A673 (cell line): Measurements from ENCODE around the gene RSPH6A. TPM values are rescaled to one million over a fixed set of nuclear protein-coding genes. Genes with fewer than 3 reads are reported as not detected.

ENCODE experiments used
- BruUV-seq: library from RNA; stranded (reverse); fragments of 400-500 nt; replicated peaks from 2 replicates; lab custom pipeline; 2021; lab: Mats Ljungman, UMichigan
- CTCF ChIA-PET: fragments of 300-600 bp; sonication (Branson Sonifier 250); formaldehyde crosslinking; loops from one replicate; lab custom pipeline; 2022; ENCODE audit warnings: antibody characterized with exemption; lab: Charles Lee
- POLR2A ChIA-PET: fragments of 300-600 bp; sonication (Branson Sonifier 250); formaldehyde crosslinking; loops from one replicate; lab custom pipeline; 2022; ENCODE audit warnings: antibody characterized with exemption; ENCODE audit not compliant: low non-redundant PET; lab: Charles Lee
- DNase-seq: peaks from one replicate; pipeline ENCODE4 v3.0.0-alpha.2; 2015; ENCODE audit warnings: low spot score
- H3K27ac ChIP-seq: fragments of 200-600 bp; sonication (generic); 2 replicates; pipeline ENCODE4 v1.5.1; 2016; ENCODE audit warnings: mixed run types, low read depth, mild to moderate bottlenecking, mixed read lengths, antibody characterized with exemption, low read length; ENCODE audit not compliant: poor library complexity, severe bottlenecking
- H3K27me3 ChIP-seq: fragments of 200-600 bp; sonication (generic); replicated peaks from 2 replicates; pipeline ENCODE4 v1.6.1; 2017; ENCODE audit warnings: mixed run types, low read depth, mild to moderate bottlenecking, mixed read lengths, antibody characterized with exemption, low read length; ENCODE audit not compliant: insufficient read depth, poor library complexity
- H3K36me3 ChIP-seq: fragments of 200-600 bp; sonication (generic); 2 replicates; pipeline ENCODE4 v1.6.1; 2016; ENCODE audit warnings: mixed run types, mild to moderate bottlenecking, mixed read lengths, antibody characterized with exemption, low read length; ENCODE audit not compliant: insufficient read depth, poor library complexity, severe bottlenecking
- H3K4me1 ChIP-seq: fragments of 200-600 bp; sonication (generic); 2 replicates; pipeline ENCODE4 v1.6.1; 2017; ENCODE audit warnings: mixed run types, mild to moderate bottlenecking, mixed read lengths, antibody characterized with exemption, low read length; ENCODE audit not compliant: insufficient read depth, poor library complexity, severe bottlenecking
- H3K4me3 ChIP-seq: fragments of 200-600 bp; sonication (generic); 2 replicates; pipeline ENCODE4 v1.5.1; 2016; ENCODE audit warnings: low read depth, mixed run types, mild to moderate bottlenecking, mixed read lengths, low read length; ENCODE audit not compliant: poor library complexity, severe bottlenecking
- H3K9me3 ChIP-seq: fragments of 200-600 bp; sonication (generic); 2 replicates; pipeline ENCODE4 v1.6.1; 2016; ENCODE audit warnings: mixed run types, low read depth, mild to moderate bottlenecking, mixed read lengths, antibody characterized with exemption, low read length; ENCODE audit not compliant: poor library complexity, severe bottlenecking
- EZH2 ChIP-seq: fragments of 200-600 bp; sonication (generic); IDR thresholded peaks from 2 replicates; pipeline ENCODE4 v1.6.1; 2017; ENCODE audit warnings: borderline replicate concordance, low read depth, mild to moderate bottlenecking, mixed read lengths, antibody characterized with exemption, low read length; ENCODE audit not compliant: poor library complexity, severe bottlenecking
- intact Hi-C: fragments of 100-400 bp; cut with micrococcal nuclease; formaldehyde crosslinking; loops from one replicate; pipeline ENCODE4 v1.10.0; 2022; ENCODE audit not compliant: unreplicated experiment
- total RNA-seq: library from RNA; stranded (reverse); gene quantifications from 2 replicates; pipeline ENCODE4 v1.2.3, GENCODE V29; 2021
- TF ChIP-seq, protein P1 (sequence below): fragments of 300-800, 200-600 bp; sonication (generic); conservative IDR thresholded peaks from 2 replicates; pipeline ENCODE4 v1.5.1; 2017; ENCODE audit warnings: low read depth, mild to moderate bottlenecking, antibody characterized with exemption, low read length, moderate library complexity, mixed read lengths

The RSPH6A gene
- total RNA-seq, 1 experiment from 2014 or later, result 0.19 TPM

DNA sequence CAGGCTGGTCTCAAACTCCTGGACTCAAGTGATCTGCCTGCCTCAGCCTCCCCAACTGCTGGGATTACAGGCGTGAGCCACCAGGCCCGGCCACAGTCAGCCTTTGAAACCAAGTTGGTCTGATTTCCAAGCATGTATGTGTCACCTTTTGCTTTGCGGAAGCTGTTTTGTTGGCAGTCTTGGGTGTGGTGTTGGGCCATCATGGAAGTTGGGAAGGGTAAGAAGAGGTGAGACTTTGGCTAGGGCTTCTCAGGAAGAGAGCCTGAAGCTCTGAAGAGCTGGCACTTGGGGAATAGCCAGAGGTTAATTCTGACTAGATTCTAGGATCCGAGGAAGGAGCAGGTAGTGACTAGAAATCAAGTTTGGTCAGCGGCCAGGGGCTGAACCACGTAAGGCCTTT, 2.8 kb downstream of the RSPH6A start:
- POLR2A ChIA-PET, result no interaction called here
- Histone ChIP-seq H3K9me3 (no peaks in the 10 kb centered on the region), H3K4me1 (peaks cover 9% of the 10 kb centered on the region), H3K27me3 (no peaks in the 10 kb centered on the region), H3K27ac (no peak overlapping the region), H3K36me3 (no peaks in the 10 kb centered on the region), H3K4me3 (no peak overlapping the region)
- intact Hi-C loops, result no loop called here
- DNase-seq, result no peak
- no TSS peak for BruUV-seq
- no peak for TF ChIP-seq EZH2
- TF ChIP-seq, protein P1, sequence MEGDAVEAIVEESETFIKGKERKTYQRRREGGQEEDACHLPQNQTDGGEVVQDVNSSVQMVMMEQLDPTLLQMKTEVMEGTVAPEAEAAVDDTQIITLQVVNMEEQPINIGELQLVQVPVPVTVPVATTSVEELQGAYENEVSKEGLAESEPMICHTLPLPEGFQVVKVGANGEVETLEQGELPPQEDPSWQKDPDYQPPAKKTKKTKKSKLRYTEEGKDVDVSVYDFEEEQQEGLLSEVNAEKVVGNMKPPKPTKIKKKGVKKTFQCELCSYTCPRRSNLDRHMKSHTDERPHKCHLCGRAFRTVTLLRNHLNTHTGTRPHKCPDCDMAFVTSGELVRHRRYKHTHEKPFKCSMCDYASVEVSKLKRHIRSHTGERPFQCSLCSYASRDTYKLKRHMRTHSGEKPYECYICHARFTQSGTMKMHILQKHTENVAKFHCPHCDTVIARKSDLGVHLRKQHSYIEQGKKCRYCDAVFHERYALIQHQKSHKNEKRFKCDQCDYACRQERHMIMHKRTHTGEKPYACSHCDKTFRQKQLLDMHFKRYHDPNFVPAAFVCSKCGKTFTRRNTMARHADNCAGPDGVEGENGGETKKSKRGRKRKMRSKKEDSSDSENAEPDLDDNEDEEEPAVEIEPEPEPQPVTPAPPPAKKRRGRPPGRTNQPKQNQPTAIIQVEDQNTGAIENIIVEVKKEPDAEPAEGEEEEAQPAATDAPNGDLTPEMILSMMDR, result no peak
- CTCF ChIA-PET, result interaction anchor here (0.5 kb wide), 1 partner anchor 42 kb away, joined by 5 read pairs; no protein-coding TSS in a partner anchor

DNA sequence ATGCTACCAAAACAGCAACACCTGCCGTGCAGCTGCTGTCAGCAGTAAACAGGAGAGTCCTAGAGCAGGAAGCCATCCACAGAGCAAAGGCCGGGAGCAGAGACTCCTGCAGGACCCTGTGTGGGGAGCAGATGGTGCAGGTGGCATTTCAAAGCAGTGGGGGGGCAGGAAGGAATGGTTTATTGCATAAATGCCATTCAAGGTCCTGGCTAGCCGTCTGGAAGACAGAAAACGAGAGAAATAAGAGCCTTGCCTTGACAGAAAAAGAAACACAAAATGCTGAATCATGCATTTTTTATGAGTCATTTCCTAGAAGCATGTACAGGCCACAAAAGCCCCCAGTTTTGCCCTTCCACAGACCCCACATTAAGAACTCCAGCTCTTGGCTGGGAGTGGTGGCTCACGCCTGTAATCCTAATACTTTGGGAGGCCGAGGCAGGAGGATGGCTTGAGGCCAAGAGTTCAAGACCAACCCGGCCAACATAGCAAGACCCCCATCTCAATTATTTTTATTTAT, 5.4 kb downstream of the RSPH6A start:
- Histone ChIP-seq H3K27me3 (no peaks in the 10 kb centered on the region), H3K4me3 (no peak overlapping the region), H3K36me3 (no peaks in the 10 kb centered on the region), H3K4me1 (peaks cover 9% of the 10 kb centered on the region), H3K27ac (peak overlapping the region; percentile 58), H3K9me3 (no peaks in the 10 kb centered on the region)
- DNase-seq, result peak; percentile 61
- ChIA-PET POLR2A (no interaction called here), CTCF (interaction anchor here (1.1 kb wide), 1 partner anchor 10 kb away, joined by 4 read pairs; no protein-coding TSS in a partner anchor)
- no peak for TF ChIP-seq EZH2
- TF ChIP-seq, protein P1, result no peak
- intact Hi-C loops, result no loop called here
- no TSS peak for BruUV-seq

DNA sequence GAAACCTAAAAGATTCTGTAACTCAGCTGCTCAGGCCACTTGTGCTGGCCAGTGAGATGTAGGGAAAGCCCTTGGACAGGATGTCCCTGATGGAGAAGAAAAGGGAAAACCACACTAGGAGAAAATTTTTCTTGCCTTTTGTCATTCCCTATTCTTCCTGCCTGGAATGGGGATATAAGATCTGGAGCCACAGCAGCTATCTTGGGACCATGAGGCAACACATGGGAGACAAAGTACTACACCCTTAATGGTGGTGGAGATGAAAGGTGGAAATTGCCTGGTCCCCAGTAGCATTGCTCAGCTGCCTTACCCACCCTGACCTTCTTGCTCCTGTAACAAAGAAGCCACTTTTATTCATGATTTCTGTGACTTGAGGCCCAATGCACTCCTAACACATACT, 9.4 kb downstream of the RSPH6A start:
- Histone ChIP-seq H3K27me3 (no peaks in the 10 kb centered on the region), H3K9me3 (no peaks in the 10 kb centered on the region), H3K36me3 (no peaks in the 10 kb centered on the region), H3K4me1 (peaks cover 9% of the 10 kb centered on the region), H3K27ac (no peak overlapping the region), H3K4me3 (no peak overlapping the region)
- TF ChIP-seq, protein P1, result no peak
- no peak for TF ChIP-seq EZH2
- intact Hi-C loops, result no loop called here
- BruUV-seq, result no TSS peak
- DNase-seq, result no peak
- ChIA-PET CTCF (no interaction called here), POLR2A (no interaction called here)
